ENCODE measurements around the gene RHEB. TPM values are rescaled to one million over a fixed set of nuclear protein-coding genes. Genes with fewer than 3 reads are reported as not detected.

Gene RHEB
- total RNA-seq, 1 donor: 98.8 TPM

DNA sequence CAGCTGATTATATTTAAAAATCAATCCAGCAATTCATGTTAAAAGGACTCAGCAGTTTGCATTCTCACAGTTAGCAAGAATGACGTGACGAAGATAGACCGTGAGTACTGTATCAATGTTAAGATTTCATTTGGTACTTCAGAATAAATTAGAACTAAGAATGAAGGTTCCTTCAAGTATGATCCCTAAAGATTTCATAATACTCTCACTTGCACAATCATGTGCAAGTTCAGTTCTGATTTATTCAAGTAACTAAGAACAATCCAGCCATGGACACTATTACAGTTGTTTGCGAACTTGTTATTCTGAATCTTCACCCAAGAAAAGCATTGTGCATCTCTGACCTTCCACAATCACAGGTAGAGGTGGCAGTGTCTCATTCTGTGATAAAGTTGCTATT, 7.7 kb downstream of the RHEB start:
- H3K4me3 ChIP-seq (ENCODE audit: low read depth, low read length): no peak overlapping the region
- peak; percentile 46 for DNase-seq (ENCODE audit: low read depth)
- TF ChIP-seq CTCF (IDR thresholded peaks at IDR 0.05; ENCODE audit: insufficient read depth, low read length): no peak

- TF ChIP-seq CTCF (IDR thresholded peaks at IDR 0.05; ENCODE audit: insufficient read depth, low read length): no peak
- no peak overlapping the region for H3K4me3 ChIP-seq (ENCODE audit: low read depth, low read length)
- no peak for DNase-seq (ENCODE audit: low read depth)
Measured at GRCh38 chr7:151511270-151511669, 8.4 kb downstream of the RHEB start.

DNA sequence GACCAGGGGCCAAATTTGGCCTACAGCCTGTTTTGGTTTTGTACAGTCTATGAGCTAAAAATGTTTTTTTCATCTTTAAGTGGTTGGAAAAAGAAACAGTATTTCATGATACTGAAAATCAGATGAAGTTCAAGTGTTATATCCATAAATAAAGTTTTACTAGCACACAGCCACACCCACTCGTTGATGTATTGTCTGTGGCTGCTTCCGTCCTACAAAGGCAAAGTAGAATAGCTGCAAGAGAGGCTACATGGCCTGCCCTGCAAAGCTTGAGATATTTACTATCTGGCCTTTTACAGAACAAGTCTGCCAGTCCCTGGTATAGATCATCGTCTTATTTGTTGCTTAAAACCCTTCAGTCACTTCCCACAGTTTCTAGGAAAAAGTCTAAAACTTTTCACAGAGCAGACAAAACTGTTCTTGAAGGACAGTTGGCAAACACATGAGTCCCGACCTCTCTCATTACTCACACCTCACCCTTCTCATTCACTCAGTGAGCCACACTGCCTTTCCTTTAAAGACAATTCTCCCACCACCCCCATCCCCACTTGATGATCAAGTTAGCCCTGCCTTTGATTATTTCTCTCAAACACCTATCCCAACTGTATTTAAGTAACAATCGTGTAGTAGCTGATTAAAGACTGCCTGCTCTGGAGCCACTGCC, 9.9 kb downstream of the RHEB start:
- no peak for DNase-seq (ENCODE audit: low read depth)
- no peak for TF ChIP-seq CTCF (IDR thresholded peaks at IDR 0.05; ENCODE audit: insufficient read depth, low read length)
- no peak overlapping the region for H3K4me3 ChIP-seq (ENCODE audit: low read depth, low read length)

- DNase-seq (ENCODE audit: low read depth): no peak
- TF ChIP-seq CTCF (IDR thresholded peaks at IDR 0.05; ENCODE audit: insufficient read depth, low read length): no peak
- no peak overlapping the region for H3K4me3 ChIP-seq (ENCODE audit: low read depth, low read length)
Measured at GRCh38 chr7:151508991-151509390, 10.7 kb downstream of the RHEB start.

- no peak for DNase-seq (ENCODE audit: low read depth)
- H3K4me3 ChIP-seq (ENCODE audit: low read depth, low read length): no peak overlapping the region
- TF ChIP-seq CTCF (IDR thresholded peaks at IDR 0.05; ENCODE audit: insufficient read depth, low read length): no peak
Measured at GRCh38 chr7:151507806-151508205, 11.9 kb downstream of the RHEB start.

DNA sequence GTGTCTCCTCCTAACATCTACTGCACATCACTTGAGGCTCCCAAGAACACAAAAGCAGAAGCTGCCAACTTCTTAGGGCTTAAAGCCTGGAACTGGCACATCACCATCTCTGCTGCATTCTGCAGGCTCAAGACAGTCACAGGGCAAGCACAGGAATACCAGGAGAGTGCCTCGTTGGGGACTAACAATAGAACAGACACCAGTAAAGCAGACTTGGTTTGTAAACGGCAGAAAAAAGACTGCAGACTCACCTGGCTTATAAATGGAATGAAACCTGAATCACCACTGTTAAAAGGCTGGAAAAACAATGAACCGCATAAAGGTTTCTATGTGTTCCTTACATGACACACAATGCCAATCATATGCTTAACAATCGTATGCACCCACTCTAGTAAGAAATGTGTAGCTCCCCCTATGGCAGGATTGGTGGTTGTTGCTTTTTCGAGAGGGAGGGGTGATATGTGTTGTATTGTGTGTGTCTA, 12.8 kb downstream of the RHEB start:
- H3K4me3 ChIP-seq (ENCODE audit: low read depth, low read length): no peak overlapping the region
- TF ChIP-seq CTCF (IDR thresholded peaks at IDR 0.05; ENCODE audit: insufficient read depth, low read length): no peak
- no peak for DNase-seq (ENCODE audit: low read depth)

All from fibroblast of the aortic adventitia (primary cell).